Stimulated activated CD4-positive, alpha-beta T cell treated with anti-CD3 and anti-CD28 coated beads, Interleukin-12 subunit alpha, Interleukin-12 subunit beta, amount 100 ng/mL, for 24 hours (primary cell): ENCODE measurements around the gene SNTG2.

Experiments
- DNase-seq, 2 experiments: peaks; one replicate each; pipeline ENCODE4 v3.0.0-alpha.2; 2020; ENCODE audit warnings: low read depth in 2 of 2

Gene SNTG2

GRCh38 chr2:1141079-1141478, 190.4 kb downstream of the SNTG2 start:
- DNase-seq = no peak

- DNase-seq = no peak
Observed at GRCh38 chr2:1143129-1143528, 192.5 kb downstream of the SNTG2 start.

DNA sequence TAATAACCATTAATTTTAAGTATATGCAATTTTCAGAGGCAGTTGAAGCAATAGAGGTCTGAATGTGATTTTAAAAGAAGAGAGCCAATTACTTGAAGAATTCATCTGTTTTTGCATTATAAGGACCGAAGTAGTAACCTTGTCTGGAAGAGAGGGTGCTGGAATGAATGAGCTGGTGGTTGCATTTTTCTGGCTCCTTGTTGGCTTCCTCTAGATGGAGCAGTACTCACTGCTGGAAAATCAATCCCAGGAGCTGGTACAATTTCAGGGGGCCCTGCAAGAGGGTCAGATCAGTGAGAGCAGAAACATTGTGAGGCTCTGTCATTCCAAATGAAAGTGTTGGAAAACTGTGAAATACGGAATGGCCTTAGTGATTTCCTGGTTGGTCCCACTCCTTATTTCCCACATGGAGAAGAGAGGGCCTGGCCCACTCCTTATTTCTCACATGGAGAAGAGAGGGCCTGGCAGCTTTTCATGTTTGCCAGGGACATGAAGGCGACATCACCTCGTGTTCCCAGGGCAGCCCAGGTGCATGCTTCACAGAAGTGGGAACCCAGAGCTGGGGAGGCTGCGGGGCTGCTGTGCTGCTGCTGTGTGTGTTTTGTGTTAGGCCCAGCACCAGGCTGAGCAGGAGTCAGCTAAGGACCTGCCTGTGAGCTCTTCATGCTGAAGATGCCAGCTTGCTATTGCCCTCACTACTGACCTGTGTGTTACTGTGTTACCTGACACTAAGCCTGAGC, 197.4 kb downstream of the SNTG2 start:
- no peak for DNase-seq

GRCh38 chr2:1150724-1151511, 200.3 kb downstream of the SNTG2 start:
- no peak for DNase-seq

GRCh38 chr2:1152375-1152774, 201.7 kb downstream of the SNTG2 start:
- DNase-seq = no peak

- no peak for DNase-seq
Observed at GRCh38 chr2:1153920-1154319, 203.3 kb downstream of the SNTG2 start.

DNA sequence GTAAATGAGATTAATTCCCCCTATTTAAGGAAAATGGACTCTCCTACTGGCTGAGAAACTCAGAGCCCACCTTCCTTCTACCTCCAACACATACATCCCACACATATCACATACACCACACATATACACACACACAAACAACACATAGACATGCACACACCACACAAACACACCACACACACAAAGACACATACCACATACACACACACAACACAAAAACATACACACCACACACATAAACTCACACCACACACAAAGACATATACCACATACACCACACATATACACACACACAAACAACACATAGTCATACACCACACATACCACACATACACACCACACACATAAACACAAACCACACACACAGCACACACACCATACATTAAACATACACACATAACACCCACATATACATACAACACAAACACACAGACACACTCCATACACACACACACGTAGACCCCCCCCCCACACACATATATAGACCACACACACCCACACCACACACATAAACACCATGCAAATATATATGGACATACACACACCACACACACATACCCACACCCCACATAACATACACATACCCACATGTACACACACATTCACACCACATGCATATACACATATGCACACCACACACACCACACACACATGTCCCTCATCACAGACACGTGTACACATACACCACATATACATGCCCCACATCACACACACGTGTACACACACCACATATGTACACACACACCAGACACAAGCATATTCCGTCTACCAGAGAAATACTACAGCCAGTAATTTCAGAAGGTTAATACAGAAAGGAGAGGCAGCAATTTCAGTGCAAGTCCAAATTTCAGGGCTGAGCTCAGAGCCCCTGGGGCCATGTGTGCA, 204.3 kb downstream of the SNTG2 start:
- DNase-seq = no peak

- DNase-seq = no peak
Observed at GRCh38 chr2:1156059-1156458, 205.4 kb downstream of the SNTG2 start.

GRCh38 chr2:1156531-1156930, 205.9 kb downstream of the SNTG2 start:
- no peak for DNase-seq

DNA sequence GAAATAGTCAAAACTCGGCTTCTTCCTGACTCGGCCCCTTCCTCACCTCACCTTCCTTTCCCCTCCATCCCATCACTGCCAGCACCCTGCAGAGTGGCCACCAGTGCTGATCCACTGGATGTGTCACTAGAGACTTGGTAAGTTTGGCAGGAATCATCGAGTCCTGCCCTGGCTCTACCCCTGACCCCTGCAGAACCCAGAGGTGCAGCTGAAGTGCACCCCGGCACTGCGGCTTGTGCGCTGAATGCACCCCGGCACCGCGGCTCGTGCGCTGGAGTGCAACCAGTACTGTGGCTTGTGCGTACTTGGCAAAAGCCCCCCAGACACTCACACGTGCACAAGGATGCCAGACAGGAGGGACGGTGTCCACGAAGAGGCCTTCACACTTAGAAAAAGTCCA, 206.5 kb downstream of the SNTG2 start:
- DNase-seq = no peak

DNA sequence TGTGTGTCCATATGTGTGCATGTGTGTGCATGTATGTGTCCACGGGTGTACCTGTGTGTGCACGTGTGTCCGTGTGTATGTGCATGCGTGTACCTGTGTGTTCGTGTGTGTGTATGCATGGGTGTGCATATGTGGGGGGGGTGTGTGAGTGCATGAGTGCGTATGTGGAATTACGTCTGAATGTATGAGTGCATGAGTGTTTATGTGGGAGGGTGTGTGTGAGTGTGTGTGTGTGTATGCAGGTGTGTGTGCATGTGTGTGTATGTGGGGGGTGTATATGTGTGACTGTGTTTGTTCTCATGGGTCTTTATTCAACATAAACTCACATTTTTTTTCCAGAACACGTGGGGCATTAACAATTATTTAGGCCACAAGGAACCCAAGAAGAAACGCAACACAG, 208.4 kb downstream of the SNTG2 start:
- DNase-seq = no peak

GRCh38 chr2:1162246-1162645, 211.6 kb downstream of the SNTG2 start:
- DNase-seq = no peak

- DNase-seq = peak; percentile 21 to 24
Observed at GRCh38 chr2:1162768-1163584, 212.3 kb downstream of the SNTG2 start.

DNA sequence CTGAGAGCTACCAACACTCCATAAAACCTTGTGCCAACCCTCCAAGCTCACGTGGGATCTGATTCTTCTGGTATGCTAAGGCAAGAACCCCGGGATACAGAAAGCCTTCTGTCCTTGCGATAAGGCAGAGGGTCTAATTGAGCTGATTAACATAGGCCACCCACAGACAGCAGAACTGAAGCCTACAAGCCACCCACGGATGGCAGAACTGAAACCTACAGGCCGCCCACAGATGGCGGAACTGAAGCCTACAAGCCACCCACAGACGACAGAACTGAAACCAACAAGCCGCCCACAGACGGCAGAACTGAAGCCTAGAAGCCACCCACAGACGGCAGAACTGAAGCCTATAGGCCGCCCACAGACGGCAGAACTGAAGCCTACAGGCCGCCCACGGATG, 216.3 kb downstream of the SNTG2 start:
- no peak for DNase-seq

GRCh38 chr2:1168846-1169245, 218.2 kb downstream of the SNTG2 start:
- DNase-seq = no peak

GRCh38 chr2:1169291-1169949, 218.8 kb downstream of the SNTG2 start:
- DNase-seq = no peak

DNA sequence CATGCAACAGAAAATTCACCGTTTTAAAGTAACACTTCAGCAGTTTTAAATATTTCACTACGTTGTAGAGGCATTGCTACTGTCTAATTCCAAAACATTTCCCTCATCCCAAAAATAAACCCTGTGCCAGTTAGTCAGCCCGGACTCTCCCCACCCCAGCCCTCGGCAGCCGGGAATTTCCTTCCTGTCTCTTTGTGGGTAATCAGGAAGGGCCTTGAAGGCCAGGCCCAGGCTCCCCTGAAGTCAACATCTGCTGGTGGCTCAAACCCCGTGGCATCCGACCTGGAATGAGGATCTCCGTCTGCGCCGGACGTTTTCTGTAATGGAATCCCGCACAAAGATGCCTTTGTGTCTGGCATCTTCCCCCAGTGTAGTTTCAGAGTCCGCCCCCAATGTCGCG, 219.6 kb downstream of the SNTG2 start:
- DNase-seq = no peak

- DNase-seq = no peak
Observed at GRCh38 chr2:1170711-1171110, 220.1 kb downstream of the SNTG2 start.

DNA sequence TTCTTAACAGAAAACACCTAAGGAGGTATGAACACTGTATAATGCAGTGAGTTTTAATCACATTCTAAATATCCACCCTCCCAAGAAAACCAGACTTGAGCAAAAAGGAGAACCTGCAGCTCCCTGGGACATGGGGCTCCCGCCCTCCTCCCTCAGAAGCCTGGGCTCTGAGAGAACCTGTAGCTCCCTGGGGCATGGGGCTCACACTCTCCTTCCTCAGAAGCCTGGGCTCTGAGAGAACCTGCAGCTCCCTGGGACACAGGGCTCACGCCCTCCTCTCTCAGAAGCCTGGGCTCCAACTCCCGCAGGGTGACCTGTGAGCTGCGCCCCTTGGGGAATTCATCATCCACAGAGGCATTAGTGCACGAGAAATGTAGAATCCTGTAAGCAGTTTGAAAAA, 222.9 kb downstream of the SNTG2 start:
- DNase-seq = no peak

- no peak for DNase-seq
Observed at GRCh38 chr2:1181893-1182292, 231.2 kb downstream of the SNTG2 start.

DNA sequence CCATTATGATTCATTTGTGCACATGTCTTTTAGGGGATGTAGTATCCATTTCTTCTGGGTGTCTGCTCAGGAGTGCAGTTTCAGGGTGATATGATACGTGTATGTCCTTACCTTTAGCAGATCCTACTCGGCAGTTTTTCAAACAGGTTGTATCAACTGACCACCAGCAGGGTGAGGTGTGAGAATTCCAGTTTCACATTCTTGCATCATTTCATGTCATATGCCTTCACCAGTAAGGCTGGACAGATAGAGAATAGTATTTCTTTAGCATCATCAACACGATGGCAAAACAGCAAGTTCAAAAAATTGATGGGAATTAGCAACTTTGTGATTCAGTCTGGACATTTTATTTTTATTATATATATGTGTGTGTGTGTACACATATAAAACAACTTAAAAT, 232.7 kb downstream of the SNTG2 start:
- DNase-seq = no peak
